ENCODE results near the gene AMOTL1. TPM values are rescaled to one million over a fixed set of nuclear protein-coding genes. Genes with fewer than 3 reads are reported as not detected.

Gene AMOTL1
- total RNA-seq, 1 donor from 2014 or later, result 45.8 TPM

GRCh38 chr11:94858012-94858705, 90.0 kb downstream of the AMOTL1 start:
- no peak overlapping the region for H3K27ac Mint-ChIP-seq
- H3K9me3 Mint-ChIP-seq (ENCODE audit: low read depth), result no peaks in the 10 kb centered on the region
- no peaks in the 10 kb centered on the region for H3K27me3 Mint-ChIP-seq
- peaks cover 2% of the 10 kb centered on the region for H3K4me1 Mint-ChIP-seq (ENCODE audit: low read depth)
- H3K4me3 Mint-ChIP-seq (ENCODE audit: low read depth), result no peak overlapping the region
- TF ChIP-seq CTCF (IDR thresholded peaks at IDR 0.05; ENCODE audit: unreplicated experiment), result no peak
- no peak for DNase-seq (ENCODE audit: low spot score, unreplicated experiment)
- H3K36me3 Mint-ChIP-seq (ENCODE audit: insufficient read depth), result peaks cover 45% of the 10 kb centered on the region

GRCh38 chr11:94860333-94860732, 92.2 kb downstream of the AMOTL1 start:
- H3K4me3 Mint-ChIP-seq (ENCODE audit: low read depth), result no peak overlapping the region
- no peak for DNase-seq (ENCODE audit: low spot score, unreplicated experiment)
- no peaks in the 10 kb centered on the region for H3K9me3 Mint-ChIP-seq (ENCODE audit: low read depth)
- TF ChIP-seq CTCF (IDR thresholded peaks at IDR 0.05; ENCODE audit: unreplicated experiment), result no peak
- peaks cover 31% of the 10 kb centered on the region for H3K36me3 Mint-ChIP-seq (ENCODE audit: insufficient read depth)
- H3K27ac Mint-ChIP-seq, result no peak overlapping the region
- peaks cover 2% of the 10 kb centered on the region for H3K4me1 Mint-ChIP-seq (ENCODE audit: low read depth)
- no peaks in the 10 kb centered on the region for H3K27me3 Mint-ChIP-seq

GRCh38 chr11:94861306-94861845, 93.2 kb downstream of the AMOTL1 start:
- DNase-seq (ENCODE audit: low spot score, unreplicated experiment), result no peak
- Mint-ChIP-seq H3K27ac (no peak overlapping the region), H3K27me3 (no peaks in the 10 kb centered on the region), H3K4me3 (ENCODE audit: low read depth) (no peak overlapping the region), H3K9me3 (ENCODE audit: low read depth) (no peaks in the 10 kb centered on the region), H3K36me3 (ENCODE audit: insufficient read depth) (peaks cover 33% of the 10 kb centered on the region), H3K4me1 (ENCODE audit: low read depth) (peaks cover 2% of the 10 kb centered on the region)
- TF ChIP-seq CTCF (IDR thresholded peaks at IDR 0.05; ENCODE audit: unreplicated experiment), result no peak

- H3K27ac Mint-ChIP-seq, result no peak overlapping the region
- peaks cover 27% of the 10 kb centered on the region for H3K36me3 Mint-ChIP-seq (ENCODE audit: insufficient read depth)
- TF ChIP-seq CTCF (IDR thresholded peaks at IDR 0.05; ENCODE audit: unreplicated experiment), result no peak
- H3K4me3 Mint-ChIP-seq (ENCODE audit: low read depth), result no peak overlapping the region
- H3K27me3 Mint-ChIP-seq, result no peaks in the 10 kb centered on the region
- H3K9me3 Mint-ChIP-seq (ENCODE audit: low read depth), result no peaks in the 10 kb centered on the region
- no peaks in the 10 kb centered on the region for H3K4me1 Mint-ChIP-seq (ENCODE audit: low read depth)
- no peak for DNase-seq (ENCODE audit: low spot score, unreplicated experiment)
These were observed 95.0 kb downstream of the AMOTL1 start for GRCh38 chr11:94862926-94863880.

GRCh38 chr11:94864506-94865045, 96.4 kb downstream of the AMOTL1 start:
- Mint-ChIP-seq H3K27me3 (no peaks in the 10 kb centered on the region), H3K27ac (no peak overlapping the region), H3K9me3 (ENCODE audit: low read depth) (no peaks in the 10 kb centered on the region), H3K4me3 (ENCODE audit: low read depth) (no peak overlapping the region), H3K36me3 (ENCODE audit: insufficient read depth) (peaks cover 25% of the 10 kb centered on the region), H3K4me1 (ENCODE audit: low read depth) (no peaks in the 10 kb centered on the region)
- no peak for DNase-seq (ENCODE audit: low spot score, unreplicated experiment)
- TF ChIP-seq CTCF (IDR thresholded peaks at IDR 0.05; ENCODE audit: unreplicated experiment), result no peak
